Common myeloid progenitor, CD34-positive (primary cell): Measurements from ENCODE around the gene PEF1.

Source experiments
- CTCF ChIA-PET: fragments of 350-600 bp; sonication (Branson Sonifier 250); formaldehyde crosslinking; loops from one replicate; lab custom pipeline; 2021; ENCODE audit warnings: antibody characterized with exemption; lab: Charles Lee
- POLR2A ChIA-PET: fragments of 350-600 bp; sonication (Branson Sonifier 250); formaldehyde crosslinking; loops from one replicate; lab custom pipeline; 2021; ENCODE audit warnings: antibody characterized with exemption; lab: Charles Lee
- DNase-seq, 3 donors: peaks; one replicate each; pipeline versions ENCODE4 v3.0.0 to v3.0.0-alpha.2; 2013
- H3K27ac ChIP-seq, 2 experiments: 1 replicate in 1 of 2; 2 replicates in 1 of 2; pipeline ENCODE4 v1.7.0; 2013; ENCODE audit warnings: inconsistent platforms in 2 of 2, low read length in 2 of 2, mild to moderate bottlenecking in 2 of 2, low read depth in 1 of 2, moderate library complexity in 1 of 2; ENCODE audit not compliant: severe bottlenecking in 2 of 2, insufficient read depth in 1 of 2, poor library complexity in 1 of 2
- H3K27me3 ChIP-seq, 5 experiments: replicated peaks in 2 of 5; 1 replicate in 3 of 5; 2 replicates in 2 of 5; pipeline versions ENCODE4 v1.6.1 to v1.7.0; 2013; ENCODE audit warnings: low read length in 4 of 5, mild to moderate bottlenecking in 2 of 5, moderate library complexity in 2 of 5, inconsistent platforms in 1 of 5; ENCODE audit not compliant: insufficient read depth in 5 of 5, control insufficient read depth in 4 of 5
- H3K36me3 ChIP-seq, 4 experiments: 1 replicate in 2 of 4; 2 replicates in 2 of 4; pipeline versions ENCODE4 v1.6.1 to v1.7.0; 2013; ENCODE audit warnings: low read length in 3 of 4, control low read depth in 1 of 4, mild to moderate bottlenecking in 1 of 4; ENCODE audit not compliant: control insufficient read depth in 4 of 4, insufficient read depth in 4 of 4
- H3K4me1 ChIP-seq, 4 experiments: 1 replicate in 3 of 4; 2 replicates in 1 of 4; pipeline versions ENCODE4 v1.6.1 to v1.7.1; 2013; ENCODE audit warnings: low read length in 3 of 4, mild to moderate bottlenecking in 3 of 4, control low read depth in 1 of 4, inconsistent platforms in 1 of 4, moderate library complexity in 1 of 4; ENCODE audit not compliant: control insufficient read depth in 4 of 4, insufficient read depth in 4 of 4; ENCODE audit errors: control extremely low read depth in 1 of 4
- H3K4me3 ChIP-seq, 7 experiments: 1 replicate in 4 of 7; 2 replicates in 3 of 7; pipeline versions ENCODE4 v1.5.1 to v1.7.0; 2013; ENCODE audit warnings: mild to moderate bottlenecking in 7 of 7, low read length in 6 of 7, moderate library complexity in 6 of 7, inconsistent platforms in 2 of 7, low read depth in 2 of 7, control low read depth in 1 of 7; ENCODE audit not compliant: insufficient read depth in 4 of 7, control insufficient read depth in 1 of 7; ENCODE audit errors: extremely low read depth in 1 of 7
- H3K9me3 ChIP-seq, 5 experiments: 1 replicate in 4 of 5; 2 replicates in 1 of 5; pipeline versions ENCODE4 v1.6.1 to v1.7.1; 2013; ENCODE audit warnings: low read length in 4 of 5, mild to moderate bottlenecking in 2 of 5, inconsistent platforms in 1 of 5, low read depth in 1 of 5, moderate library complexity in 1 of 5; ENCODE audit not compliant: control insufficient read depth in 4 of 5, insufficient read depth in 2 of 5; ENCODE audit errors: control extremely low read depth in 1 of 5
- WGBS: methylation state at CpG from one replicate; pipeline ENCODE4 v1.1.5; 2013; ENCODE audit not compliant: insufficient coverage; 5-methylcytosine and 5-hydroxymethylcytosine counted together

Gene PEF1

GRCh38 chr1:31623365-31623764, 21.3 kb downstream of the PEF1 start:
- peaks cover 0 to under 1% (median 0%) of the 10 kb centered on the region in 4 experiments for H3K4me1 ChIP-seq
- H3K4me3 ChIP-seq, result no peak overlapping the region
- ChIA-PET POLR2A (no interaction called here), CTCF (interaction anchor here (1.4 to 1.6 kb wide), 3 partner anchors 15 to 59 kb away, joined by 3 to 5 read pairs (median 4); no protein-coding TSS in a partner anchor)
- peaks cover 0 to 14% (median 9%) of the 10 kb centered on the region in 4 experiments for H3K36me3 ChIP-seq
- no peaks in the 10 kb centered on the region for H3K9me3 ChIP-seq
- no peaks in the 10 kb centered on the region for H3K27me3 ChIP-seq
- 100% methylated on average over 10 of the region's 12 CpGs for WGBS
- no peak for DNase-seq
- H3K27ac ChIP-seq, result no peak overlapping the region

- H3K36me3 ChIP-seq, result peaks cover 0 to 3% (median 1%) of the 10 kb centered on the region in 4 experiments
- no peak overlapping the region for H3K4me3 ChIP-seq
- peaks cover 0 to 10% (median 7%) of the 10 kb centered on the region in 4 experiments for H3K4me1 ChIP-seq
- ChIA-PET POLR2A (interaction anchor here (0.6 kb wide), 1 partner anchor 646 kb away, joined by 3 read pairs; no protein-coding TSS in a partner anchor), CTCF (interaction anchor here (0.8 to 1.8 kb wide), 5 partner anchors 11 to 57 kb away, joined by 3 to 4 read pairs (median 3); no protein-coding TSS in a partner anchor)
- H3K27me3 ChIP-seq, result peaks cover 0 to 7% (median 2%) of the 10 kb centered on the region in 5 experiments
- 94% methylated on average over 9 of the region's 15 CpGs for WGBS
- H3K27ac ChIP-seq, result no peak overlapping the region
- no peak for DNase-seq
- no peaks in the 10 kb centered on the region for H3K9me3 ChIP-seq
These were observed 22.6 kb downstream of the PEF1 start for GRCh38 chr1:31621847-31622730.

- Histone ChIP-seq H3K4me3 (no peak overlapping the region), H3K36me3 (peaks cover 0 to 3% (median 0%) of the 10 kb centered on the region in 4 experiments), H3K27ac (no peak overlapping the region), H3K27me3 (peaks cover 0 to 12% (median 7%) of the 10 kb centered on the region in 5 experiments), H3K4me1 (peaks cover 0 to 10% (median 8%) of the 10 kb centered on the region in 4 experiments), H3K9me3 (no peaks in the 10 kb centered on the region)
- 100% methylated on average over 1 of the region's 5 CpGs for WGBS
- CTCF ChIA-PET, result interaction anchor here (0.8 to 1.8 kb wide), 3 partner anchors 11 to 51 kb away, joined by 3 read pairs; no protein-coding TSS in a partner anchor
- POLR2A ChIA-PET, result no interaction called here
- no peak for DNase-seq
These were observed 23.2 kb downstream of the PEF1 start for GRCh38 chr1:31621498-31621820.

- Histone ChIP-seq H3K9me3 (no peaks in the 10 kb centered on the region), H3K4me3 (no peak overlapping the region), H3K27me3 (peaks cover 0 to 12% (median 9%) of the 10 kb centered on the region in 5 experiments), H3K27ac (no peak overlapping the region), H3K4me1 (peaks cover 0 to 10% (median 8%) of the 10 kb centered on the region in 4 experiments), H3K36me3 (peaks cover 0 to 3% (median 0%) of the 10 kb centered on the region in 4 experiments)
- WGBS, result 97% methylated on average over 20 of the region's 20 CpGs
- ChIA-PET POLR2A (no interaction called here), CTCF (interaction anchor here (0.7 to 4.0 kb wide), 6 partner anchors 9 to 58 kb away, joined by 3 to 26 read pairs (median 3); no protein-coding TSS in a partner anchor)
- no peak for DNase-seq
These were observed 23.8 kb downstream of the PEF1 start for GRCh38 chr1:31620631-31621497.

GRCh38 chr1:31618916-31619846, 25.5 kb downstream of the PEF1 start:
- ChIA-PET CTCF (interaction anchor here (0.6 to 4.0 kb wide), 20 partner anchors 8 to 537 kb away, joined by 3 to 26 read pairs (median 7); partner anchors contain the start of gene PEF1), POLR2A (interaction anchor here (1.2 kb wide), 1 partner anchor 25 kb away, joined by 3 read pairs; the partner anchor contains the start of gene PEF1)
- Histone ChIP-seq H3K27ac (no peak overlapping the region), H3K4me3 (no peak overlapping the region), H3K4me1 (peaks cover 0 to 10% (median 8%) of the 10 kb centered on the region in 4 experiments), H3K9me3 (no peaks in the 10 kb centered on the region), H3K27me3 (peaks cover 0 to 12% (median 9%) of the 10 kb centered on the region in 5 experiments), H3K36me3 (no peaks in the 10 kb centered on the region)
- no peak for DNase-seq
- 89% methylated on average over 22 of the region's 23 CpGs for WGBS
